Psoas muscle (tissue), 8 donors: ENCODE data around the gene OTUD1. TPM values are rescaled to one million over a fixed set of nuclear protein-coding genes. Genes with fewer than 3 reads are reported as not detected.

Experiments
- ATAC-seq, 4 donors: fragments of 200-7000 bp; cut with Tn5 transposase; one replicate each; pipeline ENCODE4 v1.9.1; 2020; ENCODE audit warnings: moderate library complexity in 3 of 4, mild to moderate bottlenecking in 2 of 4
- DNase-seq, 2 donors: peaks; one replicate each; pipeline ENCODE4 v3.0.0-alpha.2; 2020
- H3K27ac ChIP-seq: fragments of 200-600 bp; one replicate; pipeline ENCODE4 v1.8.0; 2022
- H3K27me3 ChIP-seq, 3 donors: fragments of 200-600 bp in 1 of 3; one replicate each; pipeline versions ENCODE4 v1.6.1 to v1.8.0; 2013 to 2022; ENCODE audit warnings: low read length in 2 of 3, mild to moderate bottlenecking in 2 of 3, moderate library complexity in 1 of 3; ENCODE audit not compliant: insufficient read depth in 3 of 3
- H3K36me3 ChIP-seq, 2 donors: fragments of 200-600 bp in 1 of 2; one replicate each; pipeline versions ENCODE4 v1.6.1 to v1.8.0; 2013 to 2022; ENCODE audit warnings: low read depth in 1 of 2, mild to moderate bottlenecking in 1 of 2, moderate library complexity in 1 of 2; ENCODE audit not compliant: insufficient read depth in 1 of 2
- H3K4me1 ChIP-seq: fragments of 200-600 bp; one replicate; pipeline ENCODE4 v1.8.0; 2022
- H3K4me3 ChIP-seq: fragments of 200-600 bp; one replicate; pipeline ENCODE4 v1.8.0; 2022; ENCODE audit warnings: mild to moderate bottlenecking
- H3K9me3 ChIP-seq: fragments of 200-600 bp; one replicate; pipeline ENCODE4 v1.8.0; 2022
- CTCF ChIP-seq: fragments of 200-600 bp; IDR thresholded peaks from one replicate; pipeline ENCODE4 v1.8.0; 2022; ENCODE audit warnings: antibody characterized with exemption
- WGBS, 3 donors: extraction: QIAGEN DNeasy Blood & Tissue Kit; methylation state at CpG; one replicate each; pipeline versions ENCODE4 v1.1.6 to v1.1.7; 2013; 5-methylcytosine and 5-hydroxymethylcytosine counted together
- intact Hi-C, 2 donors: fragments of 100-400 bp; cut with DNase I; formaldehyde crosslinking; loops; one replicate each; pipeline versions ENCODE4 v1.11.0 to v1.14.2; 2022
- polyA plus RNA-seq, 3 donors: library from polyadenylated mRNA; stranded (reverse); fragments of 200-250 nt; gene quantifications; one replicate each; pipeline ENCODE4 v1.2.3, GENCODE V29; 2013
- total RNA-seq, 4 donors: library from RNA; stranded (reverse); fragmentation: NEBNext Ultra II Directional in 2 of 4; extraction: Animal tissue kit (Norgen Biotek cat#: 25700) in 2 of 4; gene quantifications; one replicate each; pipeline versions ENCODE4 v1.2.1 to v1.2.4, GENCODE V29; 2021 to 2023
- donor health status: healthy with polysubstance abuse.
- donor health status: DM: no; HTN: no; CAD: no; lungs with moderate emphysema.
- donor health status: Bipolar disorder and iron deficiency.
- donor health status: healthy.
- donor health status: DM: yes; HTN: yes; CAD: no.
- donor health status: DM: no; HTN: no; CAD: no.
- donor health status: DM: no; HTN: no; CAD: no.
- donor health status: DM: yes; HTN: yes; CAD: no.

The OTUD1 gene
- total and polyA plus RNA-seq, 7 donors: 1.9 to 165 (median 73.1) TPM

- TF ChIP-seq CTCF: no peak
- WGBS, 3 donors: 74 to 82% (median 74%) methylated on average over 7 of the region's 7 CpGs
- no peak for DNase-seq
- Histone ChIP-seq H3K36me3 (peaks cover 0 to 9% of the 10 kb centered on the region in 2 donors), H3K4me3 (no peak overlapping the region), H3K27me3 (no peaks in the 10 kb centered on the region), H3K27ac (peak overlapping the region; percentile 13), H3K4me1 (peaks cover 22% of the 10 kb centered on the region), H3K9me3 (no peaks in the 10 kb centered on the region)
- intact Hi-C loops: no loop called here
- no peak for ATAC-seq
These were observed 10.1 kb downstream of the OTUD1 start for GRCh38 chr10:23448802-23449570.

GRCh38 chr10:23452033-23452655 lies 13.3 kb downstream of the OTUD1 start:
- TF ChIP-seq CTCF: no peak
- intact Hi-C loops: loop anchor here (5.0 to 10.0 kb wide), 2 partner anchors 115 to 137 kb away; no protein-coding TSS in a partner anchor
- ATAC-seq (peak in 1 of 4 donors; percentile 9), DNase-seq (no peak)
- H3K4me1 ChIP-seq: peaks cover 6% of the 10 kb centered on the region
- H3K27me3 ChIP-seq: no peaks in the 10 kb centered on the region
- H3K36me3 ChIP-seq: no peaks in the 10 kb centered on the region
- H3K27ac ChIP-seq: peak overlapping the region; percentile 12
- WGBS, 3 donors: 41 to 59% (median 48%) methylated on average over 4 of the region's 4 CpGs
- H3K4me3 ChIP-seq: no peak overlapping the region
- no peaks in the 10 kb centered on the region for H3K9me3 ChIP-seq

- WGBS, 3 donors: 63 to 88% (median 88%) methylated on average over 4 of the region's 4 CpGs
- no peaks in the 10 kb centered on the region for H3K9me3 ChIP-seq
- H3K27me3 ChIP-seq: no peaks in the 10 kb centered on the region
- DNase-seq (no peak), ATAC-seq (no peak)
- H3K36me3 ChIP-seq: no peaks in the 10 kb centered on the region
- peaks cover 6% of the 10 kb centered on the region for H3K4me1 ChIP-seq
- no peak overlapping the region for H3K27ac ChIP-seq
- intact Hi-C loops: loop anchor here (5.0 to 10.0 kb wide), 2 partner anchors 116 to 139 kb away; no protein-coding TSS in a partner anchor
- no peak for TF ChIP-seq CTCF
- H3K4me3 ChIP-seq: no peak overlapping the region
These were observed 14.6 kb downstream of the OTUD1 start for GRCh38 chr10:23453465-23453864.

- no peak for ATAC-seq
- H3K27ac ChIP-seq: no peak overlapping the region
- no peak overlapping the region for H3K4me3 ChIP-seq
- H3K36me3 ChIP-seq: no peaks in the 10 kb centered on the region
- no peaks in the 10 kb centered on the region for H3K27me3 ChIP-seq
- TF ChIP-seq CTCF: no peak
- H3K4me1 ChIP-seq: peaks cover 7% of the 10 kb centered on the region
- WGBS, 3 donors: 60 to 67% (median 63%) methylated on average over 6 of the region's 6 CpGs
- DNase-seq: no peak
- intact Hi-C loops: loop anchor here in 1 of 2 donors (10.0 kb wide), 1 partner anchor 143 kb away; no protein-coding TSS in a partner anchor
- H3K9me3 ChIP-seq: no peaks in the 10 kb centered on the region
These were observed 18.9 kb downstream of the OTUD1 start for GRCh38 chr10:23457632-23458417.
